Glutamatergic neuron (in vitro differentiated cells): ENCODE results near the gene PKN2. TPM values are rescaled to one million over a fixed set of nuclear protein-coding genes. Genes with fewer than 3 reads are reported as not detected.
A peak's percentile ranks its signal among the peaks of the same experiment; 100 is the strongest.

Experiments
- DNase-seq: peaks from one replicate; pipeline ENCODE4 v3.0.0; 2022
- H3K27ac Mint-ChIP-seq: one replicate; pipeline ENCODE4 v1.8.0; 2020; ENCODE audit warnings: mild to moderate bottlenecking, mixed read lengths, inconsistent platforms; ENCODE audit not compliant: unreplicated experiment
- H3K27me3 Mint-ChIP-seq: one replicate; pipeline ENCODE4 v1.8.0; 2020; ENCODE audit warnings: mild to moderate bottlenecking, moderate library complexity, mixed read lengths, inconsistent platforms; ENCODE audit not compliant: unreplicated experiment
- H3K36me3 Mint-ChIP-seq: one replicate; pipeline ENCODE4 v1.8.0; 2020; ENCODE audit warnings: mild to moderate bottlenecking, mixed read lengths, inconsistent platforms; ENCODE audit not compliant: unreplicated experiment
- H3K4me1 Mint-ChIP-seq: one replicate; pipeline ENCODE4 v1.8.0; 2020; ENCODE audit warnings: mild to moderate bottlenecking, low read depth, mixed read lengths, inconsistent platforms; ENCODE audit not compliant: unreplicated experiment
- H3K4me3 Mint-ChIP-seq: one replicate; pipeline ENCODE4 v1.8.0; 2020; ENCODE audit warnings: mild to moderate bottlenecking, mixed read lengths, inconsistent platforms; ENCODE audit not compliant: unreplicated experiment
- H3K9me3 Mint-ChIP-seq: one replicate; pipeline ENCODE4 v1.8.0; 2020; ENCODE audit warnings: mild to moderate bottlenecking, moderate library complexity, mixed read lengths, inconsistent platforms; ENCODE audit not compliant: unreplicated experiment
- total RNA-seq: library from RNA; stranded (reverse); fragmentation: NEBNext Ultra II Directional; extraction: Animal tissue kit (Norgen Biotek cat#: 25700); gene quantifications from one replicate; pipeline ENCODE4 v1.2.1, GENCODE V29; 2021; ENCODE audit not compliant: unreplicated experiment
- TF ChIP-seq, protein P1 (sequence below): fragments of 200-600 bp; sonication (generic); IDR thresholded peaks from one replicate; pipeline ENCODE4 v1.5.0; 2021; ENCODE audit not compliant: partially characterized antibody, unreplicated experiment

Gene PKN2
- total RNA-seq, 1 donor from 2014 or later, result 39.1 TPM

GRCh38 chr1:88730995-88731394 is 46.9 kb downstream of the PKN2 start:
- H3K36me3 Mint-ChIP-seq, result peaks cover 4% of the 10 kb centered on the region
- no peaks in the 10 kb centered on the region for H3K9me3 Mint-ChIP-seq
- peaks cover 3% of the 10 kb centered on the region for H3K27me3 Mint-ChIP-seq
- H3K27ac Mint-ChIP-seq, result peak overlapping the region; percentile 30
- DNase-seq, result no peak
- H3K4me3 Mint-ChIP-seq, result no peak overlapping the region
- peaks cover 7% of the 10 kb centered on the region for H3K4me1 Mint-ChIP-seq
- TF ChIP-seq, protein P1, sequence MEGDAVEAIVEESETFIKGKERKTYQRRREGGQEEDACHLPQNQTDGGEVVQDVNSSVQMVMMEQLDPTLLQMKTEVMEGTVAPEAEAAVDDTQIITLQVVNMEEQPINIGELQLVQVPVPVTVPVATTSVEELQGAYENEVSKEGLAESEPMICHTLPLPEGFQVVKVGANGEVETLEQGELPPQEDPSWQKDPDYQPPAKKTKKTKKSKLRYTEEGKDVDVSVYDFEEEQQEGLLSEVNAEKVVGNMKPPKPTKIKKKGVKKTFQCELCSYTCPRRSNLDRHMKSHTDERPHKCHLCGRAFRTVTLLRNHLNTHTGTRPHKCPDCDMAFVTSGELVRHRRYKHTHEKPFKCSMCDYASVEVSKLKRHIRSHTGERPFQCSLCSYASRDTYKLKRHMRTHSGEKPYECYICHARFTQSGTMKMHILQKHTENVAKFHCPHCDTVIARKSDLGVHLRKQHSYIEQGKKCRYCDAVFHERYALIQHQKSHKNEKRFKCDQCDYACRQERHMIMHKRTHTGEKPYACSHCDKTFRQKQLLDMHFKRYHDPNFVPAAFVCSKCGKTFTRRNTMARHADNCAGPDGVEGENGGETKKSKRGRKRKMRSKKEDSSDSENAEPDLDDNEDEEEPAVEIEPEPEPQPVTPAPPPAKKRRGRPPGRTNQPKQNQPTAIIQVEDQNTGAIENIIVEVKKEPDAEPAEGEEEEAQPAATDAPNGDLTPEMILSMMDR, result no peak

GRCh38 chr1:88731475-88732269 is 47.6 kb downstream of the PKN2 start:
- TF ChIP-seq, protein P1, result no peak
- Mint-ChIP-seq H3K36me3 (peaks cover 5% of the 10 kb centered on the region), H3K27me3 (peaks cover 3% of the 10 kb centered on the region), H3K27ac (peak overlapping the region; percentile 30), H3K4me3 (no peak overlapping the region), H3K4me1 (peaks cover 7% of the 10 kb centered on the region), H3K9me3 (no peaks in the 10 kb centered on the region)
- no peak for DNase-seq

GRCh38 chr1:88735382-88735781 is 51.3 kb downstream of the PKN2 start:
- H3K4me1 Mint-ChIP-seq, result peaks cover 3% of the 10 kb centered on the region
- DNase-seq, result no peak
- TF ChIP-seq, protein P1, result no peak
- no peak overlapping the region for H3K4me3 Mint-ChIP-seq
- peaks cover 5% of the 10 kb centered on the region for H3K36me3 Mint-ChIP-seq
- H3K27me3 Mint-ChIP-seq, result no peaks in the 10 kb centered on the region
- no peak overlapping the region for H3K27ac Mint-ChIP-seq
- H3K9me3 Mint-ChIP-seq, result peaks cover 2% of the 10 kb centered on the region

DNA sequence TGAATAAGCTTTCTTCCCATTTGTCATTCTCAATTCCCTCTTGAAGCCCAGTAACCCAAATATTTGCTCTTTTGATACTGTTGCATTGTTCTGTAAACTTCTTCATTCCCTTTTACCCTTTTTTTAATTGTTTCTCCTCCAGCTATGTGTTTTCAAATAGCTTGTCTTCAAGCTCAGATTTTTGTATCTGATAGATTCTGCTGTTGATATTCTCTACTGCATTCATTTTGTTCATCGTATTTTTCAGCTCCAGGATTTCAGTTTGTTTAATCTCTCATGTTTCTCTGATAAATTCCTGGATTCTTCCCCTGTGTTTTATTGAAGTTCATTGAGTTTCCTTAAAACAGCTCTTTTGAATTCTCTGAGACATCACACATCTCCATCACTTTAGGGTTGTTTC is 51.8 kb downstream of the PKN2 start:
- H3K4me3 Mint-ChIP-seq, result no peak overlapping the region
- H3K36me3 Mint-ChIP-seq, result peaks cover 5% of the 10 kb centered on the region
- no peak for DNase-seq
- peaks cover 2% of the 10 kb centered on the region for H3K9me3 Mint-ChIP-seq
- TF ChIP-seq, protein P1, result no peak
- no peak overlapping the region for H3K27ac Mint-ChIP-seq
- peaks cover 3% of the 10 kb centered on the region for H3K4me1 Mint-ChIP-seq
- H3K27me3 Mint-ChIP-seq, result no peaks in the 10 kb centered on the region

DNA sequence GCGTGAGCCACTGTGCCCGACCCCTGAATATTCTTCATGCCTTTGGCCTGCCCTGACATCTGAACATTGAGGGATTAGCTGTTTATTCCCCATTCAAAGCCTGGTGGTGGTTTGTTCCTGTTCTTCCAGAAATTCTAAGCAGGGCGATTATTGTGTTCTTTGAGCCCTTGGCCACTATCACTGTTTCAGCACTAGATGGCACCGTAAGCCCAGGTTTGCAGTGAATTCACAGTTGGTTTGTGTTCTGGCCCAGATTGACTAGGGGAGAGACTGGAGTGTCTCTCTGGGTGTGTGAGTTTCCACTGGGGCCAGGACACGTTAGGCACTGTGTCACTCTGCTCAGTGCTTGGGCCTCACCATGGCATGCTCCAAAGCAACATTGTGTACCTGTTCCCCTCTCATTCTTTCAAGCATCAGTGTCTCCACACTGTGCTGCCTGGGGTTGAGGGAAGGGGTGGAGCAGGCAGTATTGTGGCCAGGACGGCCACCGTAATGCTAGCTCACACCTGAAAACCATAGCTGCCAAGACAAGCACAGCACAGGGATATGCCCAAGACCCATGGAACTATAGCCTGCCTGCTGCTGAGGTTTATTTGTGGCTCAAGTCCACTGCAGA is 52.7 kb downstream of the PKN2 start:
- Mint-ChIP-seq H3K27ac (no peak overlapping the region), H3K9me3 (peaks cover 2% of the 10 kb centered on the region), H3K4me1 (no peaks in the 10 kb centered on the region), H3K27me3 (no peaks in the 10 kb centered on the region), H3K36me3 (peaks cover 5% of the 10 kb centered on the region), H3K4me3 (no peak overlapping the region)
- TF ChIP-seq, protein P1, result no peak
- peak; percentile 24 for DNase-seq
